Smooth muscle cell (in vitro differentiated cells): ENCODE results near the gene TMEM50A. TPM values are rescaled to one million over a fixed set of nuclear protein-coding genes. Genes with fewer than 3 reads are reported as not detected.
"Not testable (repeated sequence)": the region's sequence is repeated elsewhere in the genome, so short reads cannot be mapped to it uniquely, and the experiment has no call there.

Experiments used
- DNase-seq: peaks from one replicate; lab custom pipeline; 2025; ENCODE audit not compliant: unreplicated experiment; lab: John Stamatoyannopoulos, UW
- H2AFZ ChIP-seq: fragments of 200-600 bp; sonication (generic); 2 replicates; pipeline ENCODE4 v1.6.0; 2016; ENCODE audit warnings: antibody characterized with exemption, low read depth, mild to moderate bottlenecking
- H3F3A ChIP-seq: fragments of 200-600 bp; sonication (generic); 2 replicates; pipeline ENCODE4 v1.6.0; 2017; ENCODE audit warnings: antibody characterized with exemption, low read depth
- H3K27ac ChIP-seq: fragments of 200-600 bp; sonication (generic); 2 replicates; pipeline ENCODE4 v1.5.1; 2016; ENCODE audit warnings: low read depth, mild to moderate bottlenecking
- H3K27me3 ChIP-seq: fragments of 200-600 bp; sonication (generic); 2 replicates; pipeline ENCODE4 v1.6.1; 2016; ENCODE audit warnings: low read depth, mild to moderate bottlenecking
- H3K36me3 ChIP-seq: fragments of 200-600 bp; sonication (generic); 2 replicates; pipeline ENCODE4 v1.5.1; 2016; ENCODE audit warnings: low read depth
- H3K4me1 ChIP-seq: fragments of 200-600 bp; sonication (generic); 2 replicates; pipeline ENCODE4 v1.5.1; 2016; ENCODE audit warnings: low read depth
- H3K4me2 ChIP-seq: fragments of 200-600 bp; sonication (generic); 2 replicates; pipeline ENCODE4 v1.6.0; 2016; ENCODE audit warnings: mild to moderate bottlenecking
- H3K4me3 ChIP-seq: fragments of 200-600 bp; sonication (generic); 2 replicates; pipeline ENCODE4 v1.5.1; 2016; ENCODE audit warnings: mild to moderate bottlenecking
- H3K79me2 ChIP-seq: fragments of 200-600 bp; sonication (generic); 2 replicates; pipeline ENCODE4 v1.6.0; 2016; ENCODE audit warnings: low read depth, mild to moderate bottlenecking
- H3K9ac ChIP-seq: fragments of 200-600 bp; sonication (generic); 2 replicates; pipeline ENCODE4 v1.6.0; 2016; ENCODE audit warnings: low read depth
- H3K9me3 ChIP-seq: fragments of 200-600 bp; sonication (generic); replicated peaks from 2 replicates; pipeline ENCODE4 v1.5.1; 2016; ENCODE audit warnings: low read depth
- H4K20me1 ChIP-seq: fragments of 200-600 bp; sonication (generic); 2 replicates; pipeline ENCODE4 v1.6.0; 2016; ENCODE audit warnings: low read depth
- WGBS: methylation state at CpG from one replicate; pipeline ENCODE4 v1.1.7; 2016; ENCODE audit warnings: low lambda C conversion rate; 5-methylcytosine and 5-hydroxymethylcytosine counted together
- polyA plus RNA-seq: library from polyadenylated mRNA; unstranded; fragments of >200 nt; fragmentation: Nextera tagmentation; extraction: Ambion mirVana; gene quantifications from 2 replicates; pipeline ENCODE4 v1.2.1, GENCODE V29; 2016
- total RNA-seq: library from RNA; depleted of rRNA; stranded (reverse); fragments of >200 nt; gene quantifications from 2 replicates; pipeline ENCODE4 v1.2.3, GENCODE V29; 2014

The TMEM50A gene
- total and polyA plus RNA-seq, 2 experiments from 2014 or later = 133 to 156 TPM

DNA sequence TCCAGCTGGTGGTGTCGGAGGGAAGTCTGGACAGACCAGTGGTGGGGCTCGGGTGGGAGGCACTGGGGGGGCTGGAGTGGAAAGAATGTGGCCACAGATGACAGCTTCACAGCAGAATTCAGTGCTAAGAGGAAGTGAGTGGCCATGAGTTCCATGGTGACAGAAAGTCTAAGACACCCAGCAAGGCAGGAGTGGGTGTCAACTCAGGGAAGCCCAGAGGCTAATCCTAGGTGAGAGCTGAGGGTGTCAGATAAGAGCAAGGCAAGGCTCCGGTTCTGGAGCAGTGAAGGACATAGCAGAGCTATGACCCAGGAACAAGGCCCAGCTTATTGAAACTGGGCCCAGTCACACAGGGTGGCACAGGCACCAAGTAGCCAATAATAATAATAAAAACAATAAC is 35.8 kb upstream of the TMEM50A start:
- H3K36me3 ChIP-seq, H4K20me1 ChIP-seq, H2AFZ ChIP-seq, H3K27ac ChIP-seq, DNase-seq, H3K27me3 ChIP-seq, H3K9me3 ChIP-seq, H3K4me3 ChIP-seq, H3F3A ChIP-seq, H3K4me2 ChIP-seq, H3K9ac ChIP-seq, H3K4me1 ChIP-seq, H3K79me2 ChIP-seq: not testable (repeated sequence)
- WGBS = 67% methylated on average over 1 of the region's 3 CpGs

GRCh38 chr1:25304936-25305335 is 33.2 kb upstream of the TMEM50A start:
- not testable (repeated sequence) for DNase-seq, H3K36me3 ChIP-seq, H3K9ac ChIP-seq, H2AFZ ChIP-seq, H3K27me3 ChIP-seq, H3K4me1 ChIP-seq, H3K79me2 ChIP-seq, H3K4me2 ChIP-seq, H3K4me3 ChIP-seq, H3K9me3 ChIP-seq, H3F3A ChIP-seq, H4K20me1 ChIP-seq, H3K27ac ChIP-seq
- 67% methylated on average over 4 of the region's 4 CpGs for WGBS

- H3K36me3 ChIP-seq, DNase-seq, H3K4me3 ChIP-seq, H3F3A ChIP-seq, H2AFZ ChIP-seq, H3K4me1 ChIP-seq, H3K9me3 ChIP-seq, H3K27ac ChIP-seq, H3K79me2 ChIP-seq, H3K27me3 ChIP-seq, H3K9ac ChIP-seq, H4K20me1 ChIP-seq, H3K4me2 ChIP-seq: not testable (repeated sequence)
- WGBS = no CpG with 5 or more reads among the region's 1 CpG
Measured at GRCh38 chr1:25308168-25308567, 30.0 kb upstream of the TMEM50A start.

DNA sequence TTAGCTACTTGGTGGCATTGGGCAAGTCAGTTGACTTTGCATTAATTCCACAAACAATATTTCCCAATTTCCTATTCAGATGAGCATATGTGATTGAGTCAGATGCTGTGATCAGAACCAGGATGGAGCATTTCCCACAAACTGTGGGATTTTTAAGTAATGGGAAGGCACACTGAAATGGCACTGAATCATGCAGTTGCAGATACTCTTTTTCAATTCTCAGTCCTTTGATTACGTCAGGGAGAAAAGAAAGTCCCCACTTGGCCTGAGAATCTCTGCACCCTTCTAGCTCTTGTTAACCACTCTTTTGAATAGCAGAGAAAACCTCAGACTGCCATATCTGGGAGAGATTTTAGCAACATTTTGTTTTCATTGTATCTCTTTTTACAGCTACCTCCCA is 29.0 kb upstream of the TMEM50A start:
- not testable (repeated sequence) for H3K27ac ChIP-seq, H3K9ac ChIP-seq, H3K27me3 ChIP-seq, H3F3A ChIP-seq, H3K36me3 ChIP-seq, H3K9me3 ChIP-seq, H2AFZ ChIP-seq, H3K4me1 ChIP-seq, H3K4me2 ChIP-seq, H4K20me1 ChIP-seq, DNase-seq, H3K4me3 ChIP-seq, H3K79me2 ChIP-seq
- 83% methylated on average over 1 of the region's 1 CpG for WGBS

GRCh38 chr1:25309486-25309885 is 28.6 kb upstream of the TMEM50A start:
- not testable (repeated sequence) for DNase-seq, H3K4me3 ChIP-seq, H3F3A ChIP-seq, H2AFZ ChIP-seq, H3K4me1 ChIP-seq, H3K9me3 ChIP-seq, H4K20me1 ChIP-seq, H3K27ac ChIP-seq, H3K79me2 ChIP-seq, H3K4me2 ChIP-seq, H3K9ac ChIP-seq, H3K36me3 ChIP-seq, H3K27me3 ChIP-seq
- 92% methylated on average over 1 of the region's 1 CpG for WGBS

- not testable (repeated sequence) for H3K4me1 ChIP-seq, H3F3A ChIP-seq, H3K4me2 ChIP-seq, H4K20me1 ChIP-seq, H3K79me2 ChIP-seq, H2AFZ ChIP-seq, DNase-seq, H3K9me3 ChIP-seq, H3K27ac ChIP-seq, H3K9ac ChIP-seq, H3K4me3 ChIP-seq, H3K36me3 ChIP-seq, H3K27me3 ChIP-seq
Measured at GRCh38 chr1:25312806-25313470, 25.2 kb upstream of the TMEM50A start.

- not testable (repeated sequence) for H3K4me1 ChIP-seq, H2AFZ ChIP-seq, H3F3A ChIP-seq, H3K79me2 ChIP-seq, H3K27me3 ChIP-seq, H3K36me3 ChIP-seq, DNase-seq, H3K9ac ChIP-seq, H3K9me3 ChIP-seq, H3K4me3 ChIP-seq, H4K20me1 ChIP-seq
- Histone ChIP-seq H3K4me2 (peak overlapping the region; percentile 57), H3K27ac (peak overlapping the region; percentile 47)
- 30% methylated on average over 9 of the region's 9 CpGs for WGBS
Measured at GRCh38 chr1:25320314-25320938, 17.7 kb upstream of the TMEM50A start.

DNA sequence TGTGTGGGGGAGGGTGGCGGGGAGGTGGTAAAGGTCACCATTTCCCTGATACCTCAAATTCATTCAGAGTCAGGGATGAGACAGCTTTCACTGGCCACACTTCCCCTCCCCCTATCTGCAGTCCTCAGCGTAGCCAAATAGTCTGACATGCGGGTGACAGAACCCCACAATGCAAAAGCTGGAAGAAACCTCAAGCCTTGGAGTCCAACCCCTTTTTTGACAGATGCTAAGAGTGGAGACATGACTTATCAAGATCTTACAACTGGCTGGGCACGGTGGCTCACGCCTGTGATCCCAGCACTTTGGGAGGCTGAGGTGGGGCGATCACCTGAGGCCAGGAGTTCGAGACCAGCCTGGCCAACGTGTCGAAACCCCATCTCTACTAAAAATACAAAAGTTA is 16.0 kb upstream of the TMEM50A start:
- not testable (repeated sequence) for H3K4me2 ChIP-seq, H3F3A ChIP-seq, H3K4me1 ChIP-seq, H3K36me3 ChIP-seq, H3K9ac ChIP-seq, H2AFZ ChIP-seq, DNase-seq, H3K9me3 ChIP-seq, H3K27ac ChIP-seq, H3K4me3 ChIP-seq, H3K79me2 ChIP-seq, H3K27me3 ChIP-seq, H4K20me1 ChIP-seq
- 88% methylated on average over 8 of the region's 9 CpGs for WGBS

DNA sequence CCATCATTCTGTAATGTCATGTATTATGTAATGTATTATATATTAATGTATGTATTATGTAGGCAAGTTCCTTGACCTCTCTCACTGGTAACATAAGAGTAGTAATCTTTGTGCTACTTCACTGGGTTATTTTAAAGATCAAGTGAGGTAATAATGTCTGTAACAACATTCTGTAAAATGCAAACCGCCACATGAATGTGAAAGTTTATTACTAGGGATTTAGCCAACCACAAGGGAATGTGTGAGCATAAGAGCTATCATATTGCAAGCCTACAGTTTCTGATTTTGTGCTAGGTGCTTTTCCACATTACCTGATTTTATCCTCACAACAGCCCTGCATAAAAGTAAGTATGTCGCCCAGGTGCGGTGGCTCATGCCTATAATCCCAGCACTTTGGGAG is 13.7 kb upstream of the TMEM50A start:
- not testable (repeated sequence) for H3K4me1 ChIP-seq, H4K20me1 ChIP-seq, H2AFZ ChIP-seq, H3K79me2 ChIP-seq, DNase-seq, H3K27ac ChIP-seq, H3K27me3 ChIP-seq, H3K9me3 ChIP-seq, H3K9ac ChIP-seq, H3F3A ChIP-seq, H3K36me3 ChIP-seq, H3K4me2 ChIP-seq, H3K4me3 ChIP-seq
- 68% methylated on average over 3 of the region's 3 CpGs for WGBS
